Neural cell (in vitro differentiated cells): ENCODE data around the gene LRRC46. TPM values are rescaled to one million over a fixed set of nuclear protein-coding genes. Genes with fewer than 3 reads are reported as not detected.

Experiments
- H2AFZ ChIP-seq: fragments of 200-600, 300-800 bp; sonication (generic), shearing (Covaris generic); 2 replicates; pipeline ENCODE4 v1.6.0; 2014; ENCODE audit warnings: low read depth, mild to moderate bottlenecking, antibody characterized with exemption, low read length, moderate library complexity
- H3F3A ChIP-seq: fragments of 200-600 bp; shearing (Covaris generic); 2 replicates; pipeline ENCODE4 v1.6.1; 2016; ENCODE audit warnings: mild to moderate bottlenecking, moderate library complexity, mixed read lengths, antibody characterized with exemption, low read length; ENCODE audit not compliant: insufficient read depth, poor library complexity, severe bottlenecking
- H3K27ac ChIP-seq: fragments of 200-600, 300-800 bp; sonication (generic), shearing (Covaris generic); 2 replicates; pipeline ENCODE4 v1.5.1; 2014; ENCODE audit warnings: mild to moderate bottlenecking, low read length, moderate library complexity
- H3K27me3 ChIP-seq: fragments of 300-800, 200-600 bp; sonication (generic), shearing (Covaris generic); 2 replicates; pipeline ENCODE4 v1.6.0; 2014; ENCODE audit warnings: mild to moderate bottlenecking, low read depth, low read length, moderate library complexity; ENCODE audit not compliant: insufficient read depth
- H3K36me3 ChIP-seq: fragments of 300-800, 200-600 bp; sonication (generic), shearing (Covaris generic); 2 replicates; pipeline ENCODE4 v1.5.1; 2014; ENCODE audit warnings: mild to moderate bottlenecking, antibody characterized with exemption, low read length, moderate library complexity; ENCODE audit not compliant: insufficient read depth
- H3K4me2 ChIP-seq: fragments of 300-800, 200-600 bp; sonication (generic), shearing (Covaris generic); 2 replicates; pipeline ENCODE4 v1.6.0; 2014; ENCODE audit warnings: mild to moderate bottlenecking, low read length
- H3K4me3 ChIP-seq: fragments of 300-800, 200-600 bp; sonication (generic), shearing (Covaris generic); 2 replicates; pipeline ENCODE4 v1.5.1; 2014; ENCODE audit warnings: mild to moderate bottlenecking, low read length, moderate library complexity
- H3K79me2 ChIP-seq: fragments of 200-600 bp; shearing (Covaris generic); replicated peaks from 2 replicates; pipeline ENCODE4 v1.6.0; 2014; ENCODE audit warnings: mild to moderate bottlenecking, low read length, moderate library complexity; ENCODE audit not compliant: insufficient read depth
- H3K9ac ChIP-seq: fragments of 300-800, 200-600 bp; sonication (generic), shearing (Covaris generic); 2 replicates; pipeline ENCODE4 v1.6.1; 2016; ENCODE audit warnings: mild to moderate bottlenecking, low read length, mixed read lengths
- H3K9me2 ChIP-seq: fragments of 200-600 bp; shearing (Covaris generic); 2 replicates; pipeline ENCODE4 v1.6.1; 2016; ENCODE audit warnings: mild to moderate bottlenecking, low read length, mixed read lengths; ENCODE audit not compliant: insufficient read depth
- H3K9me3 ChIP-seq: fragments of 200-600, 300-800 bp; sonication (generic), shearing (Covaris generic); 2 replicates; pipeline ENCODE4 v1.6.1; 2016; ENCODE audit warnings: mild to moderate bottlenecking, mixed run types, low read length, moderate library complexity, mixed read lengths
- H4K20me1 ChIP-seq: fragments of 200-600 bp; shearing (Covaris generic); 2 replicates; pipeline ENCODE4 v1.6.1; 2016; ENCODE audit warnings: mild to moderate bottlenecking, mixed run types; ENCODE audit not compliant: insufficient read depth
- CTCF ChIP-seq: fragments of 450-650 bp; IDR thresholded peaks from 2 replicates; pipeline ENCODE4 v1.5.1; 2014; ENCODE audit warnings: antibody characterized with exemption, mild to moderate bottlenecking, moderate library complexity; ENCODE audit not compliant: poor library complexity, severe bottlenecking
- EP300 ChIP-seq: fragments of 450-650 bp; conservative IDR thresholded peaks from 2 replicates; pipeline ENCODE4 v1.6.1; 2014; ENCODE audit warnings: antibody characterized with exemption, mild to moderate bottlenecking, moderate library complexity; ENCODE audit not compliant: poor library complexity, severe bottlenecking
- EZH2 ChIP-seq: fragments of 200-600, 300-800 bp; shearing (Covaris generic), sonication (generic); IDR thresholded peaks from 2 replicates; pipeline ENCODE4 v1.6.1; 2014; ENCODE audit warnings: antibody characterized with exemption, low read length, borderline replicate concordance, mild to moderate bottlenecking; ENCODE audit not compliant: insufficient read depth, poor library complexity, severe bottlenecking
- MXI1 ChIP-seq: fragments of 450-650 bp; conservative IDR thresholded peaks from 2 replicates; pipeline ENCODE4 v1.6.1; 2014; ENCODE audit warnings: antibody characterized with exemption, mild to moderate bottlenecking; ENCODE audit not compliant: poor library complexity, severe bottlenecking
- POLR2AphosphoS5 ChIP-seq: IDR thresholded peaks from 2 replicates; pipeline ENCODE4 v1.6.1; 2012
- RAD21 ChIP-seq: fragments of 450-650 bp; conservative IDR thresholded peaks from 2 replicates; pipeline ENCODE4 v1.6.1; 2014; ENCODE audit warnings: antibody characterized with exemption, mild to moderate bottlenecking, moderate library complexity
- REST ChIP-seq: IDR thresholded peaks from 2 replicates; pipeline ENCODE4 v1.6.1; 2012; ENCODE audit warnings: borderline replicate concordance
- SMC3 ChIP-seq: fragments of 450-650 bp; conservative IDR thresholded peaks from 2 replicates; pipeline ENCODE4 v1.6.1; 2014; ENCODE audit warnings: antibody characterized with exemption, mild to moderate bottlenecking, moderate library complexity; ENCODE audit not compliant: poor library complexity
- TAF1 ChIP-seq: IDR thresholded peaks from 2 replicates; pipeline ENCODE4 v1.6.1; 2012; ENCODE audit warnings: low read depth
- polyA plus RNA-seq: library from polyadenylated mRNA; depleted of rRNA; stranded (reverse); fragments of >200 nt; gene quantifications from 2 replicates; pipeline ENCODE4 v1.2.3, GENCODE V29; 2014

The LRRC46 gene
- polyA plus RNA-seq, 1 donor from 2014 or later, result 0.12 TPM

GRCh38 chr17:47850692-47851573, 19.5 kb downstream of the LRRC46 start, which contains the start of gene SP6:
SP6 (minus strand) TSS chr17:47851163; CDS start chr17:47848429, 2,734 bp downstream.
- Histone ChIP-seq H3K27ac (no peak within 1 kb of the TSS), H3K36me3 (no peaks in the 10 kb centered on the region), H3K9ac (peak within 1 kb of the TSS; percentile 55), H3K9me3 (no peaks in the 10 kb centered on the region), H3K9me2 (no peaks in the 10 kb centered on the region), H3K4me2 (no peak within 1 kb of the TSS), H3K4me3 (peak within 1 kb of the TSS; percentile 69), H3K27me3 (peaks cover 100% of the 10 kb centered on the region), H3F3A (no peaks in the 10 kb centered on the region), H4K20me1 (no peaks in the 10 kb centered on the region), H2AFZ (no peak within 1 kb of the TSS), H3K79me2 (no peaks in the 10 kb centered on the region)
- peak; percentile 43 for TF ChIP-seq CTCF
- TF ChIP-seq POLR2AphosphoS5, result peak; percentile 37
- peak; percentile 66 for TF ChIP-seq EZH2
- TF ChIP-seq MXI1, result no peak
- TF ChIP-seq SMC3, result peak; percentile 22
- no peak for TF ChIP-seq REST
- TF ChIP-seq EP300, result no peak
- TF ChIP-seq RAD21, result no peak
- no peak for TF ChIP-seq TAF1

- H3K9me3 ChIP-seq, result no peaks in the 10 kb centered on the region
- H3K27ac ChIP-seq, result no peak overlapping the region
- no peaks in the 10 kb centered on the region for H3K36me3 ChIP-seq
- no peak overlapping the region for H2AFZ ChIP-seq
- H3K9me2 ChIP-seq, result no peaks in the 10 kb centered on the region
- no peak overlapping the region for H3K9ac ChIP-seq
- no peak overlapping the region for H3K4me2 ChIP-seq
- peak; percentile 62 for TF ChIP-seq EZH2
- TF ChIP-seq EP300, result no peak
- TF ChIP-seq MXI1, result no peak
- H3K79me2 ChIP-seq, result no peaks in the 10 kb centered on the region
- H3K27me3 ChIP-seq, result peaks cover 100% of the 10 kb centered on the region
- no peaks in the 10 kb centered on the region for H3F3A ChIP-seq
- H4K20me1 ChIP-seq, result no peaks in the 10 kb centered on the region
- H3K4me3 ChIP-seq, result no peak overlapping the region
Observed at GRCh38 chr17:47851764-47852112, 20.3 kb downstream of the LRRC46 start.
